A549 (cell line): ENCODE measurements around the gene TEX55. TPM values are rescaled to one million over a fixed set of nuclear protein-coding genes. Genes with fewer than 3 reads are reported as not detected.

ENCODE experiments used
- ATAC-seq, 2 experiments: fragments of 200-7000 bp in 1 of 2; fragments of >200 bp in 1 of 2; cut with Nextera tagmentation in 1 of 2; cut with Tn5 transposase in 1 of 2; 3 replicates each; pipeline versions ENCODE4 v1.8.0 to v1.9.1; 2018 to 2020; ENCODE audit warnings: mild to moderate bottlenecking in 1 of 2, moderate library complexity in 1 of 2
- CTCF ChIA-PET: fragments of 300-600 bp; sonication (Branson Sonifier 250); formaldehyde crosslinking; extraction: SDS; loops from one replicate; lab custom pipeline; 2021; ENCODE audit warnings: antibody characterized with exemption, inconsistent platforms; lab: Yijun Ruan, JAX
- POLR2A ChIA-PET: fragments of 350-600 bp; formaldehyde crosslinking; extraction: SDS; loops from one replicate; lab custom pipeline; 2021; ENCODE audit warnings: antibody characterized with exemption, inconsistent platforms; lab: Yijun Ruan, JAX
- DNase-seq, 2 experiments: peaks; one replicate each; pipeline versions ENCODE4 v3.0.0 to v3.0.0-alpha.2; 2011 to 2016; ENCODE audit warnings: low read depth in 1 of 2, low spot score in 1 of 2
- FAIRE-seq: peaks from 2 replicates; lab custom pipeline; 2011; peaks lifted over from hg19 to GRCh38; lab: Jason Lieb, UNC
- H3K27ac ChIP-seq, 2 experiments: fragments of >200 bp; sonication (Bioruptor Twin); formaldehyde crosslinking; 3 replicates each; pipeline ENCODE4 v1.5.1; 2016 to 2017
- H3K4me1 ChIP-seq: fragments of >200 bp; sonication (Bioruptor Twin); formaldehyde crosslinking; 3 replicates; pipeline ENCODE4 v1.6.1; 2016
- H3K4me2 ChIP-seq: fragments of >200 bp; sonication (Bioruptor Twin); formaldehyde crosslinking; 3 replicates; pipeline ENCODE4 v1.6.1; 2016
- H3K4me3 ChIP-seq: fragments of >200 bp; sonication (Bioruptor Twin); formaldehyde crosslinking; 3 replicates; pipeline ENCODE4 v1.5.1; 2016
- H3K9me3 ChIP-seq: fragments of >200 bp; sonication (Bioruptor Twin); formaldehyde crosslinking; 3 replicates; pipeline ENCODE4 v1.6.1; 2016
- CBX2 ChIP-seq: fragments of 200-600 bp; sonication (generic); IDR thresholded peaks from 2 replicates; pipeline ENCODE4 v1.6.1; 2016; ENCODE audit warnings: low read depth, mild to moderate bottlenecking, borderline replicate concordance
- FOSB ChIP-seq: fragments of 250-450 bp; sonication (Bioruptor Pico); IDR thresholded peaks from 2 replicates; pipeline ENCODE4 v1.5.0; 2020; ENCODE audit warnings: mild to moderate bottlenecking, moderate library complexity
- HDAC2 ChIP-seq: fragments of 200-600 bp; sonication (generic); IDR thresholded peaks from 2 replicates; pipeline ENCODE4 v1.6.1; 2016
- HEYL ChIP-seq: fragments of 250-450 bp; sonication (Bioruptor Pico); IDR thresholded peaks from 2 replicates; pipeline ENCODE4 v1.8.0; 2021; ENCODE audit warnings: mild to moderate bottlenecking, moderate library complexity
- HOXB13 ChIP-seq: fragments of 250-450 bp; sonication (Bioruptor Pico); IDR thresholded peaks from 2 replicates; pipeline ENCODE4 v1.5.0; 2020; ENCODE audit warnings: low read depth, mild to moderate bottlenecking, moderate library complexity
- KDM1A ChIP-seq: fragments of 200-600 bp; sonication (generic); IDR thresholded peaks from 2 replicates; pipeline ENCODE4 v1.6.1; 2016; ENCODE audit warnings: low read depth, mild to moderate bottlenecking
- MAZ ChIP-seq: fragments of 150-350 bp; IDR thresholded peaks from 2 replicates; pipeline ENCODE4 v1.6.1; 2014; ENCODE audit warnings: antibody characterized with exemption, low read depth, low read length, borderline replicate concordance
- MYC ChIP-seq: IDR thresholded peaks from 2 replicates; pipeline ENCODE4 v1.6.1; 2012; ENCODE audit warnings: mild to moderate bottlenecking, inconsistent platforms, low read length, improper control_type of control experiment, borderline replicate concordance
- NR3C1 ChIP-seq: fragments of >200 bp; sonication (Bioruptor Twin); formaldehyde crosslinking; IDR thresholded peaks from 3 replicates; pipeline ENCODE4 v1.6.1; 2017
- PHF8 ChIP-seq: fragments of 200-600 bp; sonication (generic); IDR thresholded peaks from 2 replicates; pipeline ENCODE4 v1.6.1; 2016; ENCODE audit warnings: low read depth, mild to moderate bottlenecking, antibody characterized with exemption, moderate library complexity, borderline replicate concordance
- RAD21 ChIP-seq, 2 experiments: fragments of >200 bp in 1 of 2; sonication (Bioruptor Twin) in 1 of 2; formaldehyde crosslinking in 1 of 2; IDR thresholded peaks in 1 of 2; conservative IDR thresholded peaks in 1 of 2; 2 replicates in 1 of 2; 3 replicates in 1 of 2; pipeline ENCODE4 v1.6.1; 2012 to 2018; ENCODE audit warnings: inconsistent platforms in 1 of 2
- TFCP2L1 ChIP-seq: fragments of 250-450 bp; sonication (Bioruptor Pico); IDR thresholded peaks from 2 replicates; pipeline ENCODE4 v1.5.0; 2021; ENCODE audit warnings: mild to moderate bottlenecking
- ZFP36 ChIP-seq: fragments of 450-650 bp; IDR thresholded peaks from 2 replicates; pipeline ENCODE4 v1.6.1; 2014; ENCODE audit warnings: borderline replicate concordance; ENCODE audit not compliant: partially characterized antibody
- ZNF302 ChIP-seq: fragments of 250-450 bp; sonication (Bioruptor Pico); IDR thresholded peaks from 2 replicates; pipeline ENCODE4 v1.9.0; 2021; ENCODE audit warnings: inconsistent platforms, mild to moderate bottlenecking, moderate library complexity
- WGBS: methylation state at CpG from one replicate; pipeline ENCODE4 v1.1.6; 2017; ENCODE audit errors: missing lambda C conversion rate; 5-methylcytosine and 5-hydroxymethylcytosine counted together
- polyA plus RNA-seq, 4 experiments: library from polyadenylated mRNA; depleted of rRNA in 3 of 4; stranded (reverse); fragments of >200 nt; fragmentation: RNase III in 1 of 4; extraction: RNeasy Plus Mini Kit Qiagen cat#74134 plus additional on column Dnase treatment in 1 of 4; gene quantifications; 2 replicates in 3 of 4; 3 replicates in 1 of 4; pipeline ENCODE4 v1.2.3, GENCODE V29; 2011 to 2017
- TF ChIP-seq, protein P1 (sequence below): fragments of 200-600 bp; sonication (generic); IDR thresholded peaks from 2 replicates; pipeline ENCODE4 v1.6.1; 2016; ENCODE audit warnings: antibody characterized with exemption, mild to moderate bottlenecking, moderate library complexity
- TF ChIP-seq, protein P2 (sequence below): fragments of >200 bp; sonication (Bioruptor Twin); formaldehyde crosslinking; IDR thresholded peaks from 2 replicates; pipeline ENCODE4 v1.6.1; 2016
- TF ChIP-seq, protein P3 (sequence below): fragments of 250-450 bp; sonication (Bioruptor Pico); IDR thresholded peaks from 2 replicates; pipeline ENCODE4 v1.5.0; 2020; ENCODE audit warnings: low read depth, mild to moderate bottlenecking, moderate library complexity
- TF ChIP-seq, protein P4 (sequence below): fragments of >200 bp; sonication (Bioruptor Twin); formaldehyde crosslinking; IDR thresholded peaks from 3 replicates; pipeline ENCODE4 v1.6.1; 2016
- TF ChIP-seq, protein P5 (sequence below): fragments of >200 bp; sonication (Bioruptor Twin); formaldehyde crosslinking; IDR thresholded peaks from 3 replicates; pipeline ENCODE4 v1.5.1; 2016

Gene TEX55
- polyA plus RNA-seq, 2 of the 4 experiments (the other 2 are of a cell fraction): 0.08 TPM; not detected in 1

DNA sequence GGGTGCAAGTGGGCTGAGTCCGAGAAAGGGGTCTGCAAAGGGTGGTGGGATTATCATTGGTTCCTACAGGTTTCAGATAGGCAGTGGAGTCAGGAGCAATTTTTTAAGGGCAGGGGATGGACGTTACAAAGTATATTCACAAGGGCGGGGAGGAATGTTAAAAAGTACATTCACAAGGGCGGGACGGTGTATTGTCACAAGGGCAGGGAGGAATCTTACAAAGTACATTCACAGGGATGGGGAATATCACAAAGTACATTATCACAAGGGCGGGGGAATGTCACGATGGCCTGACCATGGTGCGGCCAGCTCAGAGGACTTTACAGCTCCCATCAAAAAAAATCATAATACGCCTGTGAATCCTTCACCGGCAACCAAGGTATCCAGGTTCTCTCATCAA, 20.6 kb upstream of the TEX55 start:
- H3K9me3 ChIP-seq: 0 out of 3 replicates have a peak, but pooled peaks cover 1% of the 10 kb centered on the region
- ATAC-seq (no peak), DNase-seq (no peak), FAIRE-seq (no peak)
- H3K27ac ChIP-seq: no peak overlapping the region
- WGBS: 95% methylated on average over 10 of the region's 10 CpGs
- no peak overlapping the region for H3K4me3 ChIP-seq
- H3K4me1 ChIP-seq: no peaks in the 10 kb centered on the region
- TF ChIP-seq RAD21 (conservative IDR thresholded peaks at IDR 0.05 in 1 of 2, IDR thresholded peaks at IDR 0.05 in 1 of 2) (no peak), MYC (no peak), FOSB (no peak), KDM1A (no peak), MAZ (no peak), HEYL (CRISPR knock-in tag) (no peak), TFCP2L1 (CRISPR knock-in tag) (no peak), NR3C1 (no peak), ZNF302 (CRISPR knock-in tag) (no peak), PHF8 (no peak), CBX2 (no peak), ZFP36 (no peak), HOXB13 (CRISPR knock-in tag) (no peak), HDAC2 (no peak)
- TF ChIP-seq, protein P1, sequence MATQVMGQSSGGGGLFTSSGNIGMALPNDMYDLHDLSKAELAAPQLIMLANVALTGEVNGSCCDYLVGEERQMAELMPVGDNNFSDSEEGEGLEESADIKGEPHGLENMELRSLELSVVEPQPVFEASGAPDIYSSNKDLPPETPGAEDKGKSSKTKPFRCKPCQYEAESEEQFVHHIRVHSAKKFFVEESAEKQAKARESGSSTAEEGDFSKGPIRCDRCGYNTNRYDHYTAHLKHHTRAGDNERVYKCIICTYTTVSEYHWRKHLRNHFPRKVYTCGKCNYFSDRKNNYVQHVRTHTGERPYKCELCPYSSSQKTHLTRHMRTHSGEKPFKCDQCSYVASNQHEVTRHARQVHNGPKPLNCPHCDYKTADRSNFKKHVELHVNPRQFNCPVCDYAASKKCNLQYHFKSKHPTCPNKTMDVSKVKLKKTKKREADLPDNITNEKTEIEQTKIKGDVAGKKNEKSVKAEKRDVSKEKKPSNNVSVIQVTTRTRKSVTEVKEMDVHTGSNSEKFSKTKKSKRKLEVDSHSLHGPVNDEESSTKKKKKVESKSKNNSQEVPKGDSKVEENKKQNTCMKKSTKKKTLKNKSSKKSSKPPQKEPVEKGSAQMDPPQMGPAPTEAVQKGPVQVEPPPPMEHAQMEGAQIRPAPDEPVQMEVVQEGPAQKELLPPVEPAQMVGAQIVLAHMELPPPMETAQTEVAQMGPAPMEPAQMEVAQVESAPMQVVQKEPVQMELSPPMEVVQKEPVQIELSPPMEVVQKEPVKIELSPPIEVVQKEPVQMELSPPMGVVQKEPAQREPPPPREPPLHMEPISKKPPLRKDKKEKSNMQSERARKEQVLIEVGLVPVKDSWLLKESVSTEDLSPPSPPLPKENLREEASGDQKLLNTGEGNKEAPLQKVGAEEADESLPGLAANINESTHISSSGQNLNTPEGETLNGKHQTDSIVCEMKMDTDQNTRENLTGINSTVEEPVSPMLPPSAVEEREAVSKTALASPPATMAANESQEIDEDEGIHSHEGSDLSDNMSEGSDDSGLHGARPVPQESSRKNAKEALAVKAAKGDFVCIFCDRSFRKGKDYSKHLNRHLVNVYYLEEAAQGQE: no peak
- TF ChIP-seq, protein P2, sequence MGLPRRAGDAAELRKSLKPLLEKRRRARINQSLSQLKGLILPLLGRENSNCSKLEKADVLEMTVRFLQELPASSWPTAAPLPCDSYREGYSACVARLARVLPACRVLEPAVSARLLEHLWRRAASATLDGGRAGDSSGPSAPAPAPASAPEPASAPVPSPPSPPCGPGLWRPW: no peak
- TF ChIP-seq, protein P3, sequence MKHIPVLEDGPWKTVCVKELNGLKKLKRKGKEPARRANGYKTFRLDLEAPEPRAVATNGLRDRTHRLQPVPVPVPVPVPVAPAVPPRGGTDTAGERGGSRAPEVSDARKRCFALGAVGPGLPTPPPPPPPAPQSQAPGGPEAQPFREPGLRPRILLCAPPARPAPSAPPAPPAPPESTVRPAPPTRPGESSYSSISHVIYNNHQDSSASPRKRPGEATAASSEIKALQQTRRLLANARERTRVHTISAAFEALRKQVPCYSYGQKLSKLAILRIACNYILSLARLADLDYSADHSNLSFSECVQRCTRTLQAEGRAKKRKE (CRISPR knock-in tag): no peak
- TF ChIP-seq, protein P4, sequence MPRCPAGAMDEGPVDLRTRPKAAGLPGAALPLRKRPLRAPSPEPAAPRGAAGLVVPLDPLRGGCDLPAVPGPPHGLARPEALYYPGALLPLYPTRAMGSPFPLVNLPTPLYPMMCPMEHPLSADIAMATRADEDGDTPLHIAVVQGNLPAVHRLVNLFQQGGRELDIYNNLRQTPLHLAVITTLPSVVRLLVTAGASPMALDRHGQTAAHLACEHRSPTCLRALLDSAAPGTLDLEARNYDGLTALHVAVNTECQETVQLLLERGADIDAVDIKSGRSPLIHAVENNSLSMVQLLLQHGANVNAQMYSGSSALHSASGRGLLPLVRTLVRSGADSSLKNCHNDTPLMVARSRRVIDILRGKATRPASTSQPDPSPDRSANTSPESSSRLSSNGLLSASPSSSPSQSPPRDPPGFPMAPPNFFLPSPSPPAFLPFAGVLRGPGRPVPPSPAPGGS: no peak
- TF ChIP-seq, protein P5, sequence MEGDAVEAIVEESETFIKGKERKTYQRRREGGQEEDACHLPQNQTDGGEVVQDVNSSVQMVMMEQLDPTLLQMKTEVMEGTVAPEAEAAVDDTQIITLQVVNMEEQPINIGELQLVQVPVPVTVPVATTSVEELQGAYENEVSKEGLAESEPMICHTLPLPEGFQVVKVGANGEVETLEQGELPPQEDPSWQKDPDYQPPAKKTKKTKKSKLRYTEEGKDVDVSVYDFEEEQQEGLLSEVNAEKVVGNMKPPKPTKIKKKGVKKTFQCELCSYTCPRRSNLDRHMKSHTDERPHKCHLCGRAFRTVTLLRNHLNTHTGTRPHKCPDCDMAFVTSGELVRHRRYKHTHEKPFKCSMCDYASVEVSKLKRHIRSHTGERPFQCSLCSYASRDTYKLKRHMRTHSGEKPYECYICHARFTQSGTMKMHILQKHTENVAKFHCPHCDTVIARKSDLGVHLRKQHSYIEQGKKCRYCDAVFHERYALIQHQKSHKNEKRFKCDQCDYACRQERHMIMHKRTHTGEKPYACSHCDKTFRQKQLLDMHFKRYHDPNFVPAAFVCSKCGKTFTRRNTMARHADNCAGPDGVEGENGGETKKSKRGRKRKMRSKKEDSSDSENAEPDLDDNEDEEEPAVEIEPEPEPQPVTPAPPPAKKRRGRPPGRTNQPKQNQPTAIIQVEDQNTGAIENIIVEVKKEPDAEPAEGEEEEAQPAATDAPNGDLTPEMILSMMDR: no peak
- CTCF ChIA-PET: interaction anchor here (1.6 kb wide), 1 partner anchor 116 kb away, joined by 3 read pairs; the partner anchor contains the start of gene B4GALT4
- H3K4me2 ChIP-seq: no peak overlapping the region
- POLR2A ChIA-PET: no interaction called here
